Calu3 (cell line): ENCODE data around the gene SMIM5. TPM values are rescaled to one million over a fixed set of nuclear protein-coding genes. Genes with fewer than 3 reads are reported as not detected.

ENCODE experiments used
- BruUV-seq: library from RNA; stranded (reverse); fragments of 400-500 nt; replicated peaks from 2 replicates; lab custom pipeline; 2021; lab: Mats Ljungman, UMichigan
- CTCF ChIA-PET: fragments of 300-600 bp; sonication (Branson Sonifier 250); formaldehyde crosslinking; loops from one replicate; lab custom pipeline; 2022; ENCODE audit warnings: antibody characterized with exemption; lab: Charles Lee
- DNase-seq: peaks from one replicate; pipeline ENCODE4 v3.0.0; 2022
- H3K27ac Mint-ChIP-seq: one replicate; pipeline ENCODE4 v1.8.0; 2022; ENCODE audit warnings: mixed read lengths; ENCODE audit not compliant: unreplicated experiment
- H3K27me3 Mint-ChIP-seq: one replicate; pipeline ENCODE4 v1.8.0; 2022; ENCODE audit warnings: mixed read lengths; ENCODE audit not compliant: unreplicated experiment
- H3K36me3 Mint-ChIP-seq: one replicate; pipeline ENCODE4 v1.8.0; 2022; ENCODE audit warnings: mild to moderate bottlenecking, moderate library complexity, mixed read lengths; ENCODE audit not compliant: insufficient read depth, unreplicated experiment
- H3K4me1 Mint-ChIP-seq: one replicate; pipeline ENCODE4 v1.8.0; 2022; ENCODE audit warnings: mild to moderate bottlenecking, low read depth, mixed read lengths; ENCODE audit not compliant: unreplicated experiment
- H3K4me3 Mint-ChIP-seq: one replicate; pipeline ENCODE4 v1.8.0; 2022; ENCODE audit warnings: mild to moderate bottlenecking, low read depth, moderate library complexity, mixed read lengths; ENCODE audit not compliant: unreplicated experiment
- H3K9me3 Mint-ChIP-seq: one replicate; pipeline ENCODE4 v1.8.0; 2022; ENCODE audit warnings: low read depth, mixed read lengths; ENCODE audit not compliant: unreplicated experiment
- CTCF ChIP-seq: fragments of 200-600 bp; IDR thresholded peaks from one replicate; pipeline ENCODE4 v1.8.0; 2022; ENCODE audit warnings: antibody characterized with exemption; ENCODE audit not compliant: unreplicated experiment
- intact Hi-C: fragments of 100-400 bp; cut with micrococcal nuclease; formaldehyde crosslinking; loops from one replicate; pipeline ENCODE4 v1.10.0; 2022; ENCODE audit not compliant: unreplicated experiment
- total RNA-seq: library from RNA; stranded (reverse); gene quantifications from 2 replicates; pipeline ENCODE4 v1.2.3, GENCODE V29; 2022

SMIM5 gene
- total RNA-seq, 1 experiment from 2014 or later, result 1.9 TPM

GRCh38 chr17:75658237-75658636 lies 25.0 kb downstream of the SMIM5 start:
- no peaks in the 10 kb centered on the region for H3K9me3 Mint-ChIP-seq
- CTCF ChIA-PET, result interaction anchor here (0.7 kb wide), 1 partner anchor 102 kb away, joined by 3 read pairs; no protein-coding TSS in a partner anchor
- H3K36me3 Mint-ChIP-seq, result peaks cover 31% of the 10 kb centered on the region
- H3K27ac Mint-ChIP-seq, result no peak overlapping the region
- H3K4me1 Mint-ChIP-seq, result no peaks in the 10 kb centered on the region
- intact Hi-C loops, result no loop called here
- no peak for TF ChIP-seq CTCF
- BruUV-seq, result no TSS peak
- H3K27me3 Mint-ChIP-seq, result no peaks in the 10 kb centered on the region
- no peak for DNase-seq
- H3K4me3 Mint-ChIP-seq, result no peak overlapping the region

- Mint-ChIP-seq H3K27me3 (no peaks in the 10 kb centered on the region), H3K4me3 (no peak overlapping the region), H3K9me3 (no peaks in the 10 kb centered on the region), H3K4me1 (no peaks in the 10 kb centered on the region), H3K36me3 (peaks cover 29% of the 10 kb centered on the region), H3K27ac (no peak overlapping the region)
- no peak for DNase-seq
- no peak for TF ChIP-seq CTCF
- CTCF ChIA-PET, result interaction anchor here (0.7 kb wide), 1 partner anchor 175 kb away, joined by 3 read pairs; no protein-coding TSS in a partner anchor
- no TSS peak for BruUV-seq
- intact Hi-C loops, result no loop called here
Measured at GRCh38 chr17:75661531-75661930, 28.3 kb downstream of the SMIM5 start.

DNA sequence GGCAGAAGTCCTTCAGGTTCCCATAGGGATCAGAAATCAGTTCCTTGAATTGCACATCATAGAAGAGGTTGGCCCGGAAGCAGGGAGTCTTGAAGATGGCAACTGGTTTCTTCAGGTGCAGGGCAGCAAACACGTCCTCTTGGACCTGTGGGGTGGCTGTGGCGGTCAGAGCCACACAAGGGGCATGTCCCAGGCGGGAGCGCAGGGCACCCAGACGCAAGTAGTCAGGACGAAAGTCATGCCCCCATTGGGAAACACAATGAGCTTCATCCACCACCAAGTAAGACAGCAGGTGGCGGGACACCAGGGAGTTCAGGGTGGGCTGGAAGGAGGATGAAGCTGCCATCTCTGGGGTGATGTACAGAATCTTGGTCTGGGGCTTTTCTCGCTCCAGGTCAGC lies 29.3 kb downstream of the SMIM5 start:
- CTCF ChIA-PET, result interaction anchor here (0.5 kb wide), 1 partner anchor 68 kb away, joined by 6 read pairs; no protein-coding TSS in a partner anchor
- intact Hi-C loops, result no loop called here
- Mint-ChIP-seq H3K36me3 (peaks cover 21% of the 10 kb centered on the region), H3K27ac (no peak overlapping the region), H3K27me3 (no peaks in the 10 kb centered on the region), H3K9me3 (no peaks in the 10 kb centered on the region), H3K4me1 (no peaks in the 10 kb centered on the region), H3K4me3 (no peak overlapping the region)
- no peak for DNase-seq
- no TSS peak for BruUV-seq
- no peak for TF ChIP-seq CTCF

GRCh38 chr17:75664099-75664549 lies 30.9 kb downstream of the SMIM5 start:
- TF ChIP-seq CTCF, result no peak
- Mint-ChIP-seq H3K4me1 (peaks cover 9% of the 10 kb centered on the region), H3K27ac (no peak overlapping the region), H3K27me3 (no peaks in the 10 kb centered on the region), H3K36me3 (peaks cover 11% of the 10 kb centered on the region), H3K4me3 (no peak overlapping the region), H3K9me3 (no peaks in the 10 kb centered on the region)
- BruUV-seq, result no TSS peak
- intact Hi-C loops, result no loop called here
- DNase-seq, result no peak
- CTCF ChIA-PET, result no interaction called here
